ENCODE results near the gene TCP10L. TPM values are rescaled to one million over a fixed set of nuclear protein-coding genes. Genes with fewer than 3 reads are reported as not detected.

TCP10L gene
- total and polyA plus RNA-seq, 2 of the 4 experiments (the other 2 are of a cell fraction), result 0.09 TPM; not detected in 1

DNA sequence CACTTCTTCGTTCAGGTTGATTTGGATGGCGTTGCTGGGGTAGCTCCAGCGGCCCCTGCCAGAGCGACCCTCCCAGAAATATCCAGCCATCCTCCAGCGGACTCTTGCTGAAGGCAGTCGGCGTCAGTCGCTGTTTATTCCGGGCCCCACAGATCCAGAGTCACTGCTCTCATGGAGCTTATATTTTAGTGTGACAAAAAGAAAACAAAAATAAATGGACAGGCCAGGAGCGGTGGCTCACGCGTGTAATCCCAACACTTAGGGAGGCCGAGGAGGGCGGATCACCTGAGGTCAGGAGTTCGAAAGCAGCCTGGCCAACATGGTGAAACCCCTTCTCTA lies 27.6 kb upstream of the TCP10L start:
- BruUV-seq (replicated peaks), result no TSS peak
- DNase-seq (no peak), ATAC-seq (ENCODE audit: low read depth) (peak; percentile 21)
- H4K8ac ChIP-seq (ENCODE audit: low read depth in 2 of 2, low read length in 2 of 2), result peak overlapping the region; percentile 61 to 96
- ChIA-PET CTCF (interaction anchor here (4.3 kb wide), 1 partner anchor 12 kb away, joined by 26 read pairs; no protein-coding TSS in a partner anchor), POLR2A (ENCODE audit: unreplicated experiment) (no interaction called here)
- peak overlapping the region; percentile 80 for H3K4me3 ChIP-seq (ENCODE audit: insufficient read depth, low read depth, low read length)
- peak overlapping the region; percentile 91 for H3K27ac ChIP-seq (ENCODE audit: insufficient read depth, low read length)
- peaks cover 4% of the 10 kb centered on the region; the same call in 1 of the 2 replicates for H4K20me1 ChIP-seq (ENCODE audit: insufficient read depth, low read length)
- H2BK20ac ChIP-seq (ENCODE audit: low read depth, low read length), result no peak overlapping the region
- peak overlapping the region; percentile 7; the same call in 1 of the 2 replicates for H2AK5ac ChIP-seq (ENCODE audit: low read depth, low read length)
- H3K4me2 ChIP-seq (ENCODE audit: low read depth, low read length), result peak overlapping the region; percentile 93
- H3K27me3 ChIP-seq (ENCODE audit: control insufficient read depth, insufficient read depth, low read length), result no peaks in the 10 kb centered on the region
- peak overlapping the region; percentile 75 for H4K91ac ChIP-seq (ENCODE audit: insufficient read depth, low read depth, low read length)
- no CpG with 5 or more reads among the region's 15 CpGs for WGBS, 2 experiments (ENCODE audit: extremely low coverage in 2 of 2, insufficient read length in 1 of 2)
- intact Hi-C loops (cut with micrococcal nuclease), result loop anchor here (2.0 kb wide), 1 partner anchor 114 kb away; no protein-coding TSS in a partner anchor
- peak overlapping the region; percentile 95 for H3K4ac ChIP-seq (ENCODE audit: low read depth, low read length)
- TF ChIP-seq RCOR1 (IDR thresholded peaks at IDR 0.05; ENCODE audit: insufficient replicate concordance, low read length) (no peak), RAD21 (IDR thresholded peaks at IDR 0.05; ENCODE audit: low read length) (no peak), NFE2L2 (IDR thresholded peaks at IDR 0.05; ENCODE audit: low read depth, low read length) (no peak), CHD1 (IDR thresholded peaks at IDR 0.05; ENCODE audit: low read depth, low read length) (no peak), ELK1 (IDR thresholded peaks at IDR 0.05; ENCODE audit: borderline replicate concordance, low read depth, low read length) (no peak), CEBPB (IDR thresholded peaks at IDR 0.05; ENCODE audit: low read depth, low read length) (no peak), FOS (IDR thresholded peaks at IDR 0.05; ENCODE audit: low read depth, low read length) (no peak), SMC3 (IDR thresholded peaks at IDR 0.05; ENCODE audit: low read depth, low read length) (no peak)
- TF ChIP-seq, protein P1, sequence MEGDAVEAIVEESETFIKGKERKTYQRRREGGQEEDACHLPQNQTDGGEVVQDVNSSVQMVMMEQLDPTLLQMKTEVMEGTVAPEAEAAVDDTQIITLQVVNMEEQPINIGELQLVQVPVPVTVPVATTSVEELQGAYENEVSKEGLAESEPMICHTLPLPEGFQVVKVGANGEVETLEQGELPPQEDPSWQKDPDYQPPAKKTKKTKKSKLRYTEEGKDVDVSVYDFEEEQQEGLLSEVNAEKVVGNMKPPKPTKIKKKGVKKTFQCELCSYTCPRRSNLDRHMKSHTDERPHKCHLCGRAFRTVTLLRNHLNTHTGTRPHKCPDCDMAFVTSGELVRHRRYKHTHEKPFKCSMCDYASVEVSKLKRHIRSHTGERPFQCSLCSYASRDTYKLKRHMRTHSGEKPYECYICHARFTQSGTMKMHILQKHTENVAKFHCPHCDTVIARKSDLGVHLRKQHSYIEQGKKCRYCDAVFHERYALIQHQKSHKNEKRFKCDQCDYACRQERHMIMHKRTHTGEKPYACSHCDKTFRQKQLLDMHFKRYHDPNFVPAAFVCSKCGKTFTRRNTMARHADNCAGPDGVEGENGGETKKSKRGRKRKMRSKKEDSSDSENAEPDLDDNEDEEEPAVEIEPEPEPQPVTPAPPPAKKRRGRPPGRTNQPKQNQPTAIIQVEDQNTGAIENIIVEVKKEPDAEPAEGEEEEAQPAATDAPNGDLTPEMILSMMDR (conservative IDR thresholded peaks at IDR 0.05; ENCODE audit: low read depth, low read length), result no peak
- TF ChIP-seq, protein P2, sequence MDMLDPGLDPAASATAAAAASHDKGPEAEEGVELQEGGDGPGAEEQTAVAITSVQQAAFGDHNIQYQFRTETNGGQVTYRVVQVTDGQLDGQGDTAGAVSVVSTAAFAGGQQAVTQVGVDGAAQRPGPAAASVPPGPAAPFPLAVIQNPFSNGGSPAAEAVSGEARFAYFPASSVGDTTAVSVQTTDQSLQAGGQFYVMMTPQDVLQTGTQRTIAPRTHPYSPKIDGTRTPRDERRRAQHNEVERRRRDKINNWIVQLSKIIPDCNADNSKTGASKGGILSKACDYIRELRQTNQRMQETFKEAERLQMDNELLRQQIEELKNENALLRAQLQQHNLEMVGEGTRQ (IDR thresholded peaks at IDR 0.05; ENCODE audit: low read depth, low read length), result no peak
- H4K5ac ChIP-seq (ENCODE audit: low read depth, low read length), result peak overlapping the region; percentile 89
- peaks cover 2% of the 10 kb centered on the region; the same call in 1 of the 2 replicates for H3K4me1 ChIP-seq (ENCODE audit: control insufficient read depth, insufficient read depth, low read length)
- peak overlapping the region; percentile 96 for H3K56ac ChIP-seq (ENCODE audit: extremely low read depth, insufficient read depth, low read length)
- peak overlapping the region; percentile 85 for H2AK9ac ChIP-seq (replicated peaks; ENCODE audit: low read depth, low read length, poor library complexity)
- H3K9ac ChIP-seq (ENCODE audit: low read depth, low read length), result peak overlapping the region; percentile 85
- peak overlapping the region; percentile 94 for H2BK5ac ChIP-seq (ENCODE audit: low read depth, low read length, poor library complexity, severe bottlenecking)
- dilution Hi-C loops (cut with HindIII; ENCODE audit: low sequenced_read_pairs, unreplicated experiment), result no loop called here
- H3K23ac ChIP-seq (ENCODE audit: low read depth, low read length), result peak overlapping the region; percentile 80
- peak overlapping the region; percentile 94 for H3K14ac ChIP-seq (replicated peaks; ENCODE audit: low read depth, low read length)
- H3K36me3 ChIP-seq (ENCODE audit: control insufficient read depth, insufficient read depth, low read length), result peaks cover 2% of the 10 kb centered on the region; the same call in 1 of the 2 replicates
- in situ Hi-C loops (cut with MboI; ENCODE audit: low sequenced_read_pairs), result no loop called here
- peak overlapping the region; percentile 58 for H3K18ac ChIP-seq (ENCODE audit: low read depth, low read length)
- H2AFZ ChIP-seq (replicated peaks; ENCODE audit: low read length, poor library complexity), result peak overlapping the region; percentile 100
- H3K9me3 ChIP-seq (ENCODE audit: control insufficient read depth, insufficient read depth, low read length), result no peaks in the 10 kb centered on the region
- H2BK120ac ChIP-seq (ENCODE audit: low read depth, low read length), result peak overlapping the region; percentile 27; the same call in 1 of the 2 replicates
- no peak overlapping the region for H2BK15ac ChIP-seq (ENCODE audit: low read depth, low read length)
- H3K9me1 ChIP-seq (ENCODE audit: insufficient read depth, low read length), result no peaks in the 10 kb centered on the region
- H3K79me1 ChIP-seq (ENCODE audit: low read depth in 1 of 2, low read length in 2 of 2), result peaks cover 15 to 16% of the 10 kb centered on the region in 2 experiments

Data from IMR-90 (cell line).